NOMO-1 treated with DMSO at 0.1 percent for 48 hours (cell line): ENCODE measurements around the gene DMWD.

Source experiments
- DNase-seq: peaks from one replicate; lab custom pipeline; 2025; ENCODE audit not compliant: unreplicated experiment; lab: John Stamatoyannopoulos, UW

The DMWD gene

GRCh38 chr19:45771311-45771933 lies 21.2 kb downstream of the DMWD start:
- DNase-seq, result no peak

GRCh38 chr19:45770192-45771101 lies 22.2 kb downstream of the DMWD start:
- DNase-seq, result peak; percentile 88

GRCh38 chr19:45769821-45770191 lies 22.8 kb downstream of the DMWD start:
- DNase-seq, result peak; percentile 46

GRCh38 chr19:45768984-45769782 lies 23.5 kb downstream of the DMWD start, which contains the start of gene SIX5:
TSS of gene SIX5 (minus strand) at chr19:45769252. CDS start at chr19:45768844, 408 bp downstream.
- DNase-seq, result peak; percentile 90

GRCh38 chr19:45768655-45768983 lies 24.0 kb downstream of the DMWD start:
- peak; percentile 36 for DNase-seq

GRCh38 chr19:45767881-45768654 lies 24.6 kb downstream of the DMWD start:
- no peak for DNase-seq

GRCh38 chr19:45767410-45767880 lies 25.2 kb downstream of the DMWD start:
- DNase-seq, result no peak

- no peak for DNase-seq
Measured at GRCh38 chr19:45766869-45767346, 25.7 kb downstream of the DMWD start.

- DNase-seq, result no peak
Measured at GRCh38 chr19:45766296-45766868, 26.3 kb downstream of the DMWD start.

GRCh38 chr19:45765702-45766295 lies 26.8 kb downstream of the DMWD start:
- DNase-seq, result no peak

GRCh38 chr19:45764945-45765701 lies 27.5 kb downstream of the DMWD start:
- DNase-seq, result no peak

GRCh38 chr19:45764475-45764874 lies 28.2 kb downstream of the DMWD start:
- DNase-seq, result no peak

- DNase-seq, result no peak
Measured at GRCh38 chr19:45763691-45764294, 28.9 kb downstream of the DMWD start.

- no peak for DNase-seq
Measured at GRCh38 chr19:45762870-45763631, 29.6 kb downstream of the DMWD start.

GRCh38 chr19:45761714-45762113 lies 30.9 kb downstream of the DMWD start:
- no peak for DNase-seq

GRCh38 chr19:45758921-45759320 lies 33.7 kb downstream of the DMWD start:
- no peak for DNase-seq

- no peak for DNase-seq
Measured at GRCh38 chr19:45757695-45758094, 35.0 kb downstream of the DMWD start.

GRCh38 chr19:45754323-45754722 lies 38.3 kb downstream of the DMWD start:
- DNase-seq, result no peak
